GM15510 (cell line): ENCODE measurements around the gene DACH1.

ENCODE experiments used
- POLR2A ChIP-seq: IDR thresholded peaks from 3 replicates; pipeline ENCODE4 v1.6.1; 2011; ENCODE audit warnings: borderline replicate concordance; ENCODE audit not compliant: insufficient read length; ENCODE audit errors: extremely low read depth

DACH1 gene

DNA sequence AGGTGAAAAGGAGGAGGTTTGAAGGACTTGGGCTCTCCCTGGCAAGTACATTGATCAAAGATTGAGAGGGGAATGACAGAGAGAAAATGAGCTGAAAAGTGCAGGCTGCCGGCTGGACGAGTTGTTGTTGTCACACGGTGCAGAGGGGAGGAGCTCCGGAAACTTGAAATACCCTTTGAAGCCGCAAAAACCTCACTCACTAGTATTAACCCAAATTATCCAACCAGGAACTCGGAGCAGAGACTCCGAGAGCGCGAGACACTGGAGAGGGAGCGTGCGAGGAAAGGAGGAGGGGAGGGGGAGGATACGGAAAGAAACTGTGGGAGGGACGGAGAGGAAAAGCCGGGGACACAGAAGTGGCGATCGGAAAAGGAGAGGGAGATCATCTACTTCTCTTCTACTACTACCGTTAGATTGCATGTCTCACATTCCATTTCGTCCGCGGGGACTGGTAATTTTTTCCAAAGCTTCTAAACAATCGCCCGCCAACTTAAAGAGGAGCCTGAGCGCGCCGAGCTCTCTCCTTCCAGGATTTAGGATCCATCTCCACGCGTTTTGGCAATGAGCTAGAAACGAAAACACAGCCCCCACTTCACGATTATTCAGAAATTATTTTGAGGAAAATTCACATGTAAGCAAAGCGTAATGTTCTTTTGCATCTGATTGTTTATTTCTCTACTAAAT lies at the start of gene DACH1:
TSS of gene DACH1 (minus strand) at position 74 of the 684 bp plus-strand sequence.
- no peak for TF ChIP-seq POLR2A

DNA sequence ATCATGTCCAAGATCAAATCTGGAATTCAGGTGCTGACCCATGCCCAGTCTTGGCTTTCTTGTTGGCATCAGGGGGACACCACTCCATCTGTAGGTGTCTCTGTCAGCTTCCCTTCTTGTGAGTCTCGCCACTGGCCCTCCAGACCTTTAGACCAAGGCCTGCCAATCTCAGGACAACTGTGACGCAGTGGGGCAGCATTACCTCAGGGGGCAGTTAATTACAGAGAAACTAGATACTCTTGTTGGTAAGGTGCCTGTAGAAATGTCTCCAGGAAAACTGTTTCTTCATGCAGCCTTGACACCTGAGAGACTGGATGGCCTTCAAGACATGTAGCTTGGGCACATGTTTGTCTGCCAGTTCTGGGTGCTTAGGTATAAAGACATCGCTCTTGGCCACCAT lies 46.7 kb upstream of the DACH1 start:
- TF ChIP-seq POLR2A: no peak

DNA sequence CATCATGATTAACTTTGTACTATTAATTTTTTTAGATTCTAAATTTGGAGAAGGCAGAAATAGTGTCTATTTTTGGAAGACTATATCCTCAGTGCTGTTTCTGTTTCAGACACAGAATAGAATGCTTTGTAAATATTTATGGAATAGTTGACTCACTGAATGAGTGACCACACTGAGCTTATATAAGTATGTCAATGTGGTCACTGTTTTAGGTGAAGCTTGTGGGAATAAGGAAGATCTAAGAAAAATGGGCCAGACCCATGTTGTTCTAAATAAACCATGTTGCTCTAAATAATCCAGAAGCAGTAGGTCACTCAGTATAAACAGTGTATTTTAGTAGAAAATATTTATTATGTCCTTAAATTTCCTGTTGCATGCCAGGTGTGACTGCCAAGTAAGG lies 45.5 kb upstream of the DACH1 start:
- no peak for TF ChIP-seq POLR2A

- no peak for TF ChIP-seq POLR2A
Observed at GRCh38 chr13:71906448-71906847, 39.4 kb upstream of the DACH1 start.

DNA sequence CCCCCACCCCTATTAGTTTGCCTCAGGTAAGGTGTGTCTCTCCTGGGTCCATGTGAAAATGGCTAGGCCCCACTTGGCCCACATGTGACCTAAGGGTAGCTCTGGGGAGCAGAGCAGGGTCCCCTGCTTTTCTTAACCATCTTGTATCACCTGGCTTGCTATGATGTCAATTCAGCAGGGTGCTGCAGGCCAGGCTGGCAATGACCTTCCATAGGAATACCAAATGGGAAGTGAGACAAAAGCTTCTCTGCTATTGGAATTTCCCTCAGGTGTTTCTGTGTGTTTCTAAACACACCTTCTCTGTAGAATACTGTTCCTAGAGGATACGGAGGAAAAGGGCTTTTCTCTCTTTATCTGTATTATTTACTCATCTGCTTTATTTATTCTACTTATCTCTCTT lies 35.7 kb upstream of the DACH1 start:
- TF ChIP-seq POLR2A: no peak

- TF ChIP-seq POLR2A: no peak
Observed at GRCh38 chr13:71886880-71887279, 19.9 kb upstream of the DACH1 start.

DNA sequence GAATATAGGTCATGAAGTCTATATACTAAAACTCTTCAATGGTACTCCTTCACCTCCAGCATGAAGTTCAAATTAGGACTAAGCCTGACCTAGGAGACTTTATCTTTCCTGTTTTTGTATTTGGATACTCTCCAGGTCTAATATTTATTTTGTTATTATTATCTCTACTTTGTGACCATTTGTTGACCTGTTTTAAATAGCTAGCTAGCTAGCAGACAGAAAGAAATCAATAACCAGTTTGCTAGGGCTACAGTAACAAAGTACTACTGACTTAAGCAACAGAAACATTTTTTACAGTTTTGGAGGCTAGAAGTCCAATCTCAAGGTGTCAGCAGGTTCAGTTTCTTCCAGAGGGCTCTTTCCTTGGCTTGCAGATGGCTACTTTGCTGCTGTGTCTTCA lies 15.1 kb upstream of the DACH1 start:
- TF ChIP-seq POLR2A: no peak

- TF ChIP-seq POLR2A: no peak
Observed at GRCh38 chr13:71880753-71881541, 13.9 kb upstream of the DACH1 start.

GRCh38 chr13:71879808-71880344 lies 12.9 kb upstream of the DACH1 start:
- no peak for TF ChIP-seq POLR2A

- no peak for TF ChIP-seq POLR2A
Observed at GRCh38 chr13:71879129-71879535, 12.1 kb upstream of the DACH1 start.

DNA sequence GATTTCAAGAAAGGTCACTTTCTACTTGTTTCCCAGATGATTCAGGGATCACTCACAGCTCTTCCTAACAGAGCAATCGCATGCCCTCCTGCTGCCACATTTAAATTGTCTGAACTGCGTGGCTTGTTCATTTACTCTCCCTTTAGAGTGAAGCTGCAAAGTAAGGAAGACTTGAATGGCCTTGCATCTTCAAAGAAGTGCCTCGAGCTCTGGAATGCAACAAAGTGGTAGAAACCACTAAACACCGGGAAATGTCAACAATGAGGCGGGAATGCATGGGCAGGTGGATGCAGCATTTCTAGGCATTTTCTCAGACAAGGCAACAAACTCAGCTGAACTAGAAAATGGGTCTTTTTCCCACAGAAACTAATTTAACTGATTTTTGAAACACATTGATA lies 10.3 kb upstream of the DACH1 start:
- no peak for TF ChIP-seq POLR2A

GRCh38 chr13:71876648-71877255 lies 9.7 kb upstream of the DACH1 start:
- TF ChIP-seq POLR2A: no peak

DNA sequence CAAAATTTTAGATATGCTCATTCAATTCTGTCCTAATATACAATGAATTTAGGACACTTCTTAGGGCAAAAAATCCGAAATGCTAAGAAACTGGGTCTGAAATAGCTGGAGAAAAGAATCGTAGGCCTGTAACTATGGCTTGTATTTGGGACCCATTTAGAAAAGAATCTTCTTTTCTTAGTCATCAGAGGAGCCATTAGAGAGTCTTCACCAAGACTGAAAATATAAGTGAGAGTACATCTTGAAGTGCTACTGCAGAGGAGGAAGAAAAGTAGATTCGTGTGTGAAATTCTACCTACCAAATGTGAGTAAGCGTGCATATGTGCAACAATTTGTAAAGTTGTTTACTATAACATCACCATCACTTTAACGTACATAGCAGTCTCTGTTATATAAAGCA lies 8.8 kb upstream of the DACH1 start:
- no peak for TF ChIP-seq POLR2A

DNA sequence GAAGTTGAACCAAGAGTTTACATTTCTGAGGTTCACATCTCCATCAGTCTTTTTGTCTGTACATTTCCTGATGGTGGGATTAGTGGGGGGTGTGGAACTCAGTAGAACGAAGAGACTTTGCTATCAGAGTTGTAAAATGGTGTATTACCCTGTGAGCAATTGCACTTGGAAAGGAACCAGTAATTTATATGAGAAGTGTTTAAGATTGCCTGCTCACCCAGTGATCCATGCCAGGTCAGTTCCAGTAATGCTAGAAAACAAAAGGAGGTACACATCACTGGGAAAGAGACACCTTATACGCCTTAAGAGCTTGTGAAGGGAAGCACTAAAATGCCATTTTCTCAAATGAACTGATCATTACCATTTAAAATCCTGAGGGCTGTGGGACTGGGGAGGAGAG lies 7.5 kb upstream of the DACH1 start:
- no peak for TF ChIP-seq POLR2A
